ENCODE data around the gene MTHFD1.
"Not testable (repeated sequence)": the region's sequence is repeated elsewhere in the genome, so short reads cannot be mapped to it uniquely, and the experiment has no call there.

Gene MTHFD1

DNA sequence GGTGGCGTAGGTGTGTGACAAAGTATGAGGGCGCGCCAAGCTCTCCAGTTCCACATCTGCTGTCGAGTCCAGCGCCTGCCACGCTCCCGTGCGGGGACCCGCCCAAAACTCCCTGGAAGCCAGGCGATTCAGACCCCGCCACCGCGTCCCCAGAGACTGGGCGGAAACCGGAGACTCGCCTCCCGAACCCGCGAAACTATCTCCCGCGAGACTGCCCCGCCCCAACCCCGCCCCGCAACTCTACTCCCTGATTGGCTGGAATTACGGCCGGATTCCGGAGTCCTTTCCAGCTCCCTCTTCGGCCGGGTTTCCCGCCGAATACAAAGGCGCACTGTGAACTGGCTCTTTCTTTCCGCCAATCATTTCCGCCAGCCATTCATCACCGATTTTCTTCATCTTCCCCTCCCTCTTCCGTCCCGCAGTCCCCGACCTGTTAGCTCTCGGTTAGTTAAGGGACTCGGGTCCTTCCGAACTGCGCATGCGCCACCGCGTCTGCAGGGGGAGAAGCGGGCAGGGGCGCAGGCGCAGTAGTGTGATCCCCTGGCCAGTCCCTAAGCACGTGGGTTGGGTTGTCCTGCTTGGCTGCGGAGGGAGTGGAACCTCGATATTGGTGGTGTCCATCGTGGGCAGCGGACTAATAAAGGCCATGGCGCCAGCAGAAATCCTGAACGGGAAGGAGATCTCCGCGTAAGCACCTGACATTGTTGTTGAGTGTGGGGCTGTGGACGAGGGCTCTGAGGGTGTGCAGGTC lies at the start of gene MTHFD1:
MTHFD1 (plus strand) TSS at position 572 of the 751 bp plus-strand sequence; CDS start at position 647, 75 bp downstream.
- DNase-seq (ENCODE audit: low spot score), result peak; percentile 99

DNA sequence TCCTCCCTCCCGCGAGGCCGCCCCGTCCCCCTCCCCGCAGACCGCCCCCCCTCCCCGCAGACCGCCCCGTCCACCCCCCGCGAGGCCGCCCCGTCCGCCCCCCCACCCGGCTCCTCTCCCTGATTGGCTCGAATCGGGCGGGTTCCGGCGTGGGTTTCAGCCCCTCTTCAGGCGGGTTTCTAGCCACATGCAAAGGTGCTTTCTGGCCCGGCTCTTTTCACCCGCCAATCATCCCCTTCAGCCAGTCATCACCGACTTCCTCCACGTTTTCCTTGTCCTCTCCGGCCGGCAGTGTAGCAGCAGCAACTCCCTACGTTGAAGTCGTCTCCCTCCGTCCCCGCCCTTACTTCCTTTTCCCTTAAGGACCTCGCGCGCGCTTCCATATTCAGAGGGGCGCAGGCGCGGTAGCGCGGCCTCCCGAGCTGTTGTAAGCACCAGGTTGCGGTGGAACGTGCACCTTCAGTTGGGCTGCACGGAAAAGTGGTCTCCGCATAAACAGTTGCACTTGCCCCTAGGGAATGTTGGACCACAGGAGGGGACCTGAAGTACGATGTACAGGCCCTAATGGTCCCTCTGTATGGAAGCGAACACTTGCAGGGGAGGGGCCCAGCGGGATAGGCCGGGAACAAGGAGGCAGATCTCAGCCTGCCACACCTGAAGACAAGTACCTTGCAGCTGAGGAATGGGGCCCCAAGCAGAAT lies 49.4 kb upstream of the MTHFD1 start:
- peak; percentile 96 for DNase-seq (ENCODE audit: low spot score)

DNA sequence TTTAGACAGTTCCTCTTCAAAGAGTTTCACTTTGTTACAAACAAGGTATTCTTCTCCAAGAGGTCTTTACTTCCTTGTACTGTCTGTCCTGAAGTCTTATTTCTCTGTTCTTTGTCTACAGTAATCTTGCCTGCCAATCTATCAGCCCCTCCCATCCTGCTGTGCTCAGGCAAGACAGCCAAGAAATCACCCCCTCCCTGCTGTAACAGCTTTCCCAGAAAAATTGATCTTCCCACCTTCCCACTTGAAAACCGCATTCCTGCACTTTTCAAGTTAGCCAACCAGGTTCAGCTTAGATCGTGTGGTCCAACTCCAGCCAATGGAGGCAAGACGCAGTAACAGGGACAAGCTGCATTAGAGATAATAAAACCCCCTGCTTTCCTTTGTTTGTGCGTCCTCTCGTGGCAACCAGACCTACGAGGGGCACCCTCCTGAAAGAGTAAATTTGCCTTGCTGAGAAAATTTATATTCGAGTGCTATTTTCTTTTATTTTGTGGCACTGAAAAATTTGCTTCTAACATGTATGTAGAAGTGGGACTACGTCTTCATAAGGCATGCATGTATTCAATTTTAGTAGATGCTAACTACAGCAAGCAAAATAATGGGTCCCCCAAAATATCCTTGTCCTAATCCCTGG lies 47.5 kb upstream of the MTHFD1 start:
- no peak for DNase-seq (ENCODE audit: low spot score)

DNA sequence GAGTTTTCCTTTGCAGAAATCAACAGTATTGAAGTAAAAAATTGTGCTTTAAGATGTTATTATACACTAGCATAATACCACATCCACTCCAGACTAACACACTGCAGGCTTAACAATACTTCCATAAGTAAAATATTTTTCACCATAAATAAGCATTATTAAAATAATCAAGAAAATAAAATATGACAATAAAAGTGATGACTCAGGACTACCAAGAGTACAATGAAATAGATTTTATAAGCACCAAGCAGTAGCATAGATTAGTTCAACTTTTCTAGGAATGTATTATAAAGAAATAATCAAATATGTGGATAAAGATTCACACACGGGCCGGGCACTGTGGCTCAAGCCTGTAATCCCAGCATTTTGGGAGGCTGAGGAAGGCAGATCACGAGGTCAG lies 40.4 kb upstream of the MTHFD1 start:
- DNase-seq (ENCODE audit: low spot score), result no peak

DNA sequence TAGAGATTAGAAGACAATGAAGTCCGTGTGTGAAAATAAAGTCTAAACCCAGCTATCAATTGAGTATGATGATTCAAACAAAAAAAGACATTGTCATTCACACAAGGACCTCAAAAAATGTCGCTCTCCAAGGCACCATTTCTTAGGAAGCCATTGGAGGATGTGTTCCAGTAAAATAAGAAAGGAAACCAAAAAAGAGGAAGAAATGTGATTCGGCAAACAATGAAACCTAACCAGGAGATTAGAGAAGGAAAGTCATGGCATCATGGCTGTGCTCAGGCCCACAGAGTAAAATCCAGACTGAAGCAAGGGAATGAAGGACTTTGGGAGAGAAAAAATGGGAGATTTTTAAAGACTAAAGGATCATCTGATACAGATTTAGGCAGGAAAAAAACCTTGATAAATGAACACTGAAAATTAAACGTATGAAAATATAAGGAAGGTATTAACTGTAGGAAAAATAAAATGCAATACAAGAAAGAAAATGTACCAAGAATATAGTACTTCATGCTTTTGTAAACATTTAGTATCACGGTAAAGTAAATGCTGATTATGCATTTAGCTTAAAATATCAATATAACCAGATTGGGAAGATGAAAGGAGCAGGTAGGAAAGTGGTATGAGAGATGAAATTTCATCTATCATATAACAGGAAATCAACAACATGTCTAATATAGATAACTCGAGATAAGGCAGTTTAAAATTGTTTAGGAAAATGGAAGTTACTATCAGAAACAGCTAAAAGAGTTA lies 38.2 kb upstream of the MTHFD1 start:
- DNase-seq (ENCODE audit: low spot score), result no peak

DNA sequence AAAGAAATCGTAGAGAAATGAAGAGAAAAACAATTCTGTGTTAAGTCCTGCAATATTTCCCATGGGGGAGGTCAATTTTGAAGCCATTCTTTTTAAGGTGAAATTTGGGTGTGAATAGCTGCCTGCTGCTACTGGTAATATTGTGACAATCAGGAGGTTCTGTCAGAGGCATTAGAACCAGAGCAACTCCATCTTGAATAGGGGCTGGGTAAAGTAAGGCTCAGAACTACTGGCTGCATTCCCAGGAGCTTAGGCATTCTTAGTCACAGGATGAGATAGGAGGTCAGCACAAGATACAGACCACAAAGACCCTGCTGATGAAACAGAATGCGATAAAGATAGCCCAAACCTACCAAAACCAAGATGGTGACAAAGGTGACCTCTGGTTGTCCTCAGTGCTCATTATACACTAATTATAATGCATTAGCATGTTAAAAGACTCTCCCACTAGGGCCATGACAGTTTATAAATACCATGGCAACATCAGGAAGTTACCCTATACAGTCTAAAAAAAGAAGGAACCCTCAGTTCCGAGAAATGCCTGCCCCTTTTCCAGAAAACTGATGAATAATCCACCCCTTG lies 24.8 kb upstream of the MTHFD1 start:
- DNase-seq (ENCODE audit: low spot score), result no peak

DNA sequence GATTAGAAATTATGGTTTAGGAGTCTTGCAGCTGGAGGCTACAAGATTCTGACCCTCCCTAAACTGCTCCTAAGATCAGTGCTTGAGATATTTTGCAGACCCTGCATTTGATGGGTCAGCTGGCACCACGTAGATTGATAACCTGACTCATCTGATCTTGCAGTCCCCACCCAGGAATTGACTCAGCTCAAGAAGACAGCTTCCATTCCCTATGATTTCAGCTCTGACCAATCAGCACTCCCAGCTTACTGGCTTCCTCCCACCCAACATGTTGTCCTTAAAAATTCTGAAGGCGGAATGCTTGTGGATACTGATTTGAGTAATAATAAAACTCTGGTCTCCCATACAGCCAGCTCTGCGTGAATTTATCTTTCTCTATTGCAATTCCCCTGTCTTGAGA lies 23.2 kb upstream of the MTHFD1 start:
- no peak for DNase-seq (ENCODE audit: low spot score)

GRCh38 chr14:64365358-64365889 lies 22.7 kb upstream of the MTHFD1 start:
- DNase-seq (ENCODE audit: low spot score), result not testable (repeated sequence)

- no peak for DNase-seq (ENCODE audit: low spot score)
Measured at GRCh38 chr14:64369201-64369600, 19.0 kb upstream of the MTHFD1 start.

DNA sequence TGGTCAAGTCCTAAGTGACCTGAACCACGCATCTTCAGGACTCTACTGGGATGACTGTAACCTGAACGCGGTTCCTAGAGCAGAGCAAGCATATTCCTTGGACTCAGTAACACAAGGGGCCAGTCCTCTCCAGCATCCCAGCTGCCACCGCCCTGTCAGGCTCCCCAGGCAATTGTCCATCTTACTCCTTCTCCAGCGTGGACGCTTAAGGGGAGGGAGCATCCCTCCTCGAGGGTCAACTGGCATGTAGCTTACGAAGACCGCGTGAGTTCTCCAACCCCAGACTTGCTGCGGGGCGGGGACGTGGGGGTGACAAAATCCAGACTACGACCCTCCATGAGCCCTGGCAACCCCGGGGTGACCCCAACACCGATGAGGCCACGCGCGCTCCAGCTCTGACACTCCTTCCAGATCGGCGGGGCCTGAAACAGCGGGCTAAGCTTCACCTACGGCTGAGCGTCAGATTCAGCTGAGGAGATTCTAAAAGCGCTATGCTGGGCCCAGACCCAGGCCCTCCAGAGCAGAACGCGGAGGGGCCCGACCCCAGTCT lies 846 bp upstream of the MTHFD1 start:
- peak; percentile 14 for DNase-seq (ENCODE audit: low spot score)

DNA sequence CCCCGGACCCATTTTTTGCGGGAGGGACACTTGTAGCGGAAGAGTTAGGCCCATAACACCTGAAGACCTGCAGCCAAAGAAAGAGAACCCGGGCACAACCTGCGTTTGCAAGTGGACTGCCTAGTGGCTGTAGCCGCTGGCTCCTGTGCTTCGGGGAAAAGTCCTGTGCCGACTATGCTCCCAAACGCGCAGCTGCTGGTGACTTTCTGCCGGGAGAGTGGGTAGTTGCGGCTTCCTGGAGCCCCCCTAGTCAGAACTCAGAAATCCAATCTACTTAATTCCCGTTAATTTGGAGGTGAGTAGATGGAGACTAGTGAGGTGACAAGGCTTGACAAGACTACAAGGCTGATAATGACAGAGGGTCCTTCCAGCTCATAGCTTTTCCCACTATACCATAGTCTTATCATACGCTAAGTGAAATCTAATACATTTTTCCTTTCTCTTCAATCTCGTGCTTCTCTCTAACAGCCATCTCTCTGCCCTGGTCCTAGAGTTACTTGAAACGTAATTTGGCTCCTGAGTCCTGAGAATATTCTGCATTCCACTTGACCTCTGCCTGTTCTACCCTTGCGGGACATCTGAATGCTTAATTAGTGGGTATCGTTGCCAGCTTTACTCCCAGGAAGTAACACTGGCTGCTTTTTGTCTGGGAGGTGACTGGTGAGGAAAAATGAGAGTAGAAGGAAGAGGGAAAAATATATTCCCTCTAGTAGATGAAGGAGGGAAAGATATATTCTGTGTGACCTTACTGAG lies 556 bp downstream of the MTHFD1 start:
- DNase-seq (ENCODE audit: low spot score), result peak; percentile 15

DNA sequence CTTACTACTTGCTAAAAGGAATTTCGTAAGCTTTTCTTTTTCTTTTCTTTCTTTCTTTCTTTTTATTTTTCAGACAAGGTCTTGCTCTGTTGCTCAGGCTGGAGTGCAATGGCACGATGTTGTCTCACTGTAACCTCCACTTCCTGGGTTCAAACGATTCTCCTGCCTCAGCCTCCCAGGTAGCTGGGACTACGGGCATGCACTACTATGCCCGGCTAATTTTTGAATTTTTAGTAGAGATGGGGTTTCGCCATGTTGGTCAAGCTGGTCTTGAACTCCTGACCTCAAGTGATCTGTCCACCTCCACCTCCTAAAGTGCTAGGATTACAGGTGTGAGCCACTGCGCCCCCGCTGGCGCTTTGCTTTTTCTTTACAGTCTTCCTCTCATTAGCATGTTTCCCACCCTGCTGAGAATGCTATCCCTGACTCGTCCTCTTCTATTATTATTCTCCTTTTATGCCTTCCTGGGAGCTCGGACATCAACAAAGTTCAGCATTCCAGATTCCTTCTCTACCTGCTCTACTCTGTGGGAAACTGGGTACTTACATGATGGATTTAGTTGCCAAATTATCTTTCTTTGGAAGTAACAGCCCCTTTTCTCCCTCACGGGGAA lies 3.1 kb downstream of the MTHFD1 start:
- DNase-seq (ENCODE audit: low spot score), result no peak

DNA sequence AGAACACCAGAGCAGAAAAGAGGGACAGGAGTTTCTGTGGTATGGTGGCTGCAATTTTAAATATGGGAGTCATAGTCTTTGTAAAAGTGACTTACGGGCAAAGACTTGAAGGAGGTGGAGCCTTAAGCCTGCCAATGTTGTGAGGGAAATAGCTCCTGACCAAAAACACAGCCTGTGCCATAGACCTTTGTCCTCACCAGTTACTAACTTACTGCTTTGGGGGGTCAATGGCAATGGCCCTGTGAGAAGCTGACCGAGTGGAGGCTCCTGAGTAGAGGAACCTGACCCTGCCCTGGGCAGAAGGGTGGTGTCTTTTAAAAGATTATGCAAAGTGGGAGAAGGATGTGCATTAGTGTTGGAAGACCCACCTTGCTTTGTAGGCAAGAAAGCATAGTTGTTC lies 3.8 kb downstream of the MTHFD1 start:
- DNase-seq (ENCODE audit: low spot score), result no peak

GRCh38 chr14:64393189-64393726 lies 5.1 kb downstream of the MTHFD1 start:
- DNase-seq (ENCODE audit: low spot score), result not testable (repeated sequence)

GRCh38 chr14:64394423-64394822 lies 6.3 kb downstream of the MTHFD1 start:
- no peak for DNase-seq (ENCODE audit: low spot score)

DNA sequence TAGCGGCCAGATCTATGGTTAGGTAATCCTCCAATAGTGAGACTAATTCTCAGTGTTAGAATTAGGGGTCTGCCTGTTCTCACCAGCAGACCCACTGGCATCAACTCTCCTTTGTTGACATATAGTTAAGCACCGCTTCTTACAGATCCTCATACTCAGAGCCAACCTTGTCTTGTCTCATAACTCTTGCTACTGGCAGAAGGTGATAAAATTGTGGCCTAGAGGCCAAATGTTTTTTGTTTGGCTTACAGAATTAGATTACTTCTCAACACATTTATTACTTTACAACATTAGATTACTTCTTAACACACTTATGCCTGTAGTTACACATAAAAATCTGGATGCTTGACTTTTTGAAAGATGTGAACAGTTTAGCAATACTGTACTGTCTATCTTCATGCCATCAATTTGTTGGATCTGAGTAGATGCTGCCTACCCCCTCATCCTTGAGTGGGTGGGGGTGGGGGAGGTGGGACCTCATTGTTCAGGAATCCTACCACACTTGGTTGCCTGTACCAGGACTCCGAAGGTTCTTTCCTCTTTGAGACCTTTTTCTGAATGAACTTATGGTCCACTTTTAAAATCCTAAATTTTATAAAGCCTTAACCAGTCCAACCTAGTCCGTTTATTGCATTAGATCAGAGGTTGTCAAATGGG lies 7.0 kb downstream of the MTHFD1 start:
- DNase-seq (ENCODE audit: low spot score), result no peak

- DNase-seq (ENCODE audit: low spot score), result no peak
Measured at GRCh38 chr14:64400829-64401459, 12.8 kb downstream of the MTHFD1 start.

GRCh38 chr14:64401949-64402348 lies 13.8 kb downstream of the MTHFD1 start:
- no peak for DNase-seq (ENCODE audit: low spot score)

- DNase-seq (ENCODE audit: low spot score), result no peak
Measured at GRCh38 chr14:64405295-64405694, 17.1 kb downstream of the MTHFD1 start.

Measured in AG08396 (cell line).